Neural cell (in vitro differentiated cells): ENCODE data around the gene MIEF1. TPM values are rescaled to one million over a fixed set of nuclear protein-coding genes. Genes with fewer than 3 reads are reported as not detected.

ENCODE experiments used
- H2AFZ ChIP-seq: fragments of 200-600, 300-800 bp; sonication (generic), shearing (Covaris generic); 2 replicates; pipeline ENCODE4 v1.6.0; 2014; ENCODE audit warnings: low read depth, mild to moderate bottlenecking, antibody characterized with exemption, low read length, moderate library complexity
- H3F3A ChIP-seq: fragments of 200-600 bp; shearing (Covaris generic); 2 replicates; pipeline ENCODE4 v1.6.1; 2016; ENCODE audit warnings: mild to moderate bottlenecking, moderate library complexity, mixed read lengths, antibody characterized with exemption, low read length; ENCODE audit not compliant: insufficient read depth, poor library complexity, severe bottlenecking
- H3K27ac ChIP-seq: fragments of 200-600, 300-800 bp; sonication (generic), shearing (Covaris generic); 2 replicates; pipeline ENCODE4 v1.5.1; 2014; ENCODE audit warnings: mild to moderate bottlenecking, low read length, moderate library complexity
- H3K27me3 ChIP-seq: fragments of 300-800, 200-600 bp; sonication (generic), shearing (Covaris generic); 2 replicates; pipeline ENCODE4 v1.6.0; 2014; ENCODE audit warnings: mild to moderate bottlenecking, low read depth, low read length, moderate library complexity; ENCODE audit not compliant: insufficient read depth
- H3K36me3 ChIP-seq: fragments of 300-800, 200-600 bp; sonication (generic), shearing (Covaris generic); 2 replicates; pipeline ENCODE4 v1.5.1; 2014; ENCODE audit warnings: mild to moderate bottlenecking, antibody characterized with exemption, low read length, moderate library complexity; ENCODE audit not compliant: insufficient read depth
- H3K4me2 ChIP-seq: fragments of 300-800, 200-600 bp; sonication (generic), shearing (Covaris generic); 2 replicates; pipeline ENCODE4 v1.6.0; 2014; ENCODE audit warnings: mild to moderate bottlenecking, low read length
- H3K4me3 ChIP-seq: fragments of 300-800, 200-600 bp; sonication (generic), shearing (Covaris generic); 2 replicates; pipeline ENCODE4 v1.5.1; 2014; ENCODE audit warnings: mild to moderate bottlenecking, low read length, moderate library complexity
- H3K79me2 ChIP-seq: fragments of 200-600 bp; shearing (Covaris generic); replicated peaks from 2 replicates; pipeline ENCODE4 v1.6.0; 2014; ENCODE audit warnings: mild to moderate bottlenecking, low read length, moderate library complexity; ENCODE audit not compliant: insufficient read depth
- H3K9ac ChIP-seq: fragments of 300-800, 200-600 bp; sonication (generic), shearing (Covaris generic); 2 replicates; pipeline ENCODE4 v1.6.1; 2016; ENCODE audit warnings: mild to moderate bottlenecking, low read length, mixed read lengths
- H3K9me2 ChIP-seq: fragments of 200-600 bp; shearing (Covaris generic); 2 replicates; pipeline ENCODE4 v1.6.1; 2016; ENCODE audit warnings: mild to moderate bottlenecking, low read length, mixed read lengths; ENCODE audit not compliant: insufficient read depth
- H3K9me3 ChIP-seq: fragments of 200-600, 300-800 bp; sonication (generic), shearing (Covaris generic); 2 replicates; pipeline ENCODE4 v1.6.1; 2016; ENCODE audit warnings: mild to moderate bottlenecking, mixed run types, low read length, moderate library complexity, mixed read lengths
- H4K20me1 ChIP-seq: fragments of 200-600 bp; shearing (Covaris generic); 2 replicates; pipeline ENCODE4 v1.6.1; 2016; ENCODE audit warnings: mild to moderate bottlenecking, mixed run types; ENCODE audit not compliant: insufficient read depth
- CTCF ChIP-seq: fragments of 450-650 bp; IDR thresholded peaks from 2 replicates; pipeline ENCODE4 v1.5.1; 2014; ENCODE audit warnings: antibody characterized with exemption, mild to moderate bottlenecking, moderate library complexity; ENCODE audit not compliant: poor library complexity, severe bottlenecking
- EZH2 ChIP-seq: fragments of 200-600, 300-800 bp; shearing (Covaris generic), sonication (generic); IDR thresholded peaks from 2 replicates; pipeline ENCODE4 v1.6.1; 2014; ENCODE audit warnings: antibody characterized with exemption, low read length, borderline replicate concordance, mild to moderate bottlenecking; ENCODE audit not compliant: insufficient read depth, poor library complexity, severe bottlenecking
- MXI1 ChIP-seq: fragments of 450-650 bp; conservative IDR thresholded peaks from 2 replicates; pipeline ENCODE4 v1.6.1; 2014; ENCODE audit warnings: antibody characterized with exemption, mild to moderate bottlenecking; ENCODE audit not compliant: poor library complexity, severe bottlenecking
- POLR2AphosphoS5 ChIP-seq: IDR thresholded peaks from 2 replicates; pipeline ENCODE4 v1.6.1; 2012
- REST ChIP-seq: IDR thresholded peaks from 2 replicates; pipeline ENCODE4 v1.6.1; 2012; ENCODE audit warnings: borderline replicate concordance
- SMC3 ChIP-seq: fragments of 450-650 bp; conservative IDR thresholded peaks from 2 replicates; pipeline ENCODE4 v1.6.1; 2014; ENCODE audit warnings: antibody characterized with exemption, mild to moderate bottlenecking, moderate library complexity; ENCODE audit not compliant: poor library complexity
- polyA plus RNA-seq: library from polyadenylated mRNA; depleted of rRNA; stranded (reverse); fragments of >200 nt; gene quantifications from 2 replicates; pipeline ENCODE4 v1.2.3, GENCODE V29; 2014

The MIEF1 gene
- polyA plus RNA-seq, 1 donor from 2014 or later = 19.8 TPM

- H4K20me1 ChIP-seq = no peaks in the 10 kb centered on the region
- H3K9me3 ChIP-seq = no peaks in the 10 kb centered on the region
- H2AFZ ChIP-seq = peak overlapping the region; percentile 45
- H3K27ac ChIP-seq = peak overlapping the region; percentile 80
- no peaks in the 10 kb centered on the region for H3K27me3 ChIP-seq
- H3K36me3 ChIP-seq = no peaks in the 10 kb centered on the region
- peak overlapping the region; percentile 89 for H3K4me3 ChIP-seq
- H3K9me2 ChIP-seq = no peaks in the 10 kb centered on the region
- H3K79me2 ChIP-seq = peaks cover 34% of the 10 kb centered on the region
- H3K4me2 ChIP-seq = peak overlapping the region; percentile 52
- TF ChIP-seq REST = no peak
- peak; percentile 41 for TF ChIP-seq POLR2AphosphoS5
- TF ChIP-seq MXI1 = peak; percentile 41
- no peak for TF ChIP-seq CTCF
- peak overlapping the region; percentile 90 for H3K9ac ChIP-seq
- no peaks in the 10 kb centered on the region for H3F3A ChIP-seq
Observed at GRCh38 chr22:39457556-39458443, 44.3 kb upstream of the MIEF1 start.

DNA sequence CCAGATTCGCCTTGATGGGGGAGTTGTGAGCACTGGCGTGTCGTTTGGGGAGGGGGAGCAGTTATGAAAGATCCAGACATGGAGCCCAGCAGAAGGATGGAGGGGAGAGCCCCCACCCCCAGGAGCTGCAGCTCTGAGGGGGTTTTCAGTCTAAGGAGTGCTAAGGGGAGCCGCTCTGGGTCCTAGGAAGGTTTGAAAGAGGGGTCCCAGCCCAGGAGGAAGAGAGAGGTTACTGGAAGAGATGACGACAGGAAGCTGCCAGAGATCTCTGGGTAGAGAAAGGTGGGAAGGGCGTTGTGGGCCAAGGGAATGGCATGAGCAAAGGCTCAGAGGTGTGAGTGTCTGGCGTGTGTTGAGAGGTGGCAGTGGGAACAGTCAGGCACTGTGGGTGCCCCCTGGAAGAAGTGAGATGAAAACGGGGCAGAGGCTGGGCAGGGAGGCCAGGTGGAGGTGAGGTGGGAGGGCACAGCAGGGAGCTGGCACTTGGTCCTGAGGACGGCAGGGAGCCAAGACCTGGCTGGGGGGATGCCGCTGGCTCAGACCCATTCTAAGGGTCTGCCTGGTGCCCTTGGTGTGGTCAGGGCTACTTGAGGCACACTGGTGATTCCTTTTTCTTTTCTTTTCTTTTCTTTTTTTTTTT, 43.5 kb upstream of the MIEF1 start:
- no peaks in the 10 kb centered on the region for H3K36me3 ChIP-seq
- H3K9ac ChIP-seq = peak overlapping the region; percentile 90
- H3K79me2 ChIP-seq = peaks cover 36% of the 10 kb centered on the region
- H4K20me1 ChIP-seq = no peaks in the 10 kb centered on the region
- H3K9me2 ChIP-seq = no peaks in the 10 kb centered on the region
- peak overlapping the region; percentile 52 for H3K4me2 ChIP-seq
- H2AFZ ChIP-seq = peak overlapping the region; percentile 45
- H3K27ac ChIP-seq = peak overlapping the region; percentile 80
- H3K27me3 ChIP-seq = no peaks in the 10 kb centered on the region
- H3K4me3 ChIP-seq = peak overlapping the region; percentile 89
- no peaks in the 10 kb centered on the region for H3F3A ChIP-seq
- no peak for TF ChIP-seq EZH2
- no peak for TF ChIP-seq POLR2AphosphoS5
- no peak for TF ChIP-seq SMC3
- no peaks in the 10 kb centered on the region for H3K9me3 ChIP-seq
